Trophoblast cell (in vitro differentiated cells and primary cell): ENCODE data around the gene CORO7.

Source experiments
- DNase-seq, 2 donors: peaks; one replicate each; pipeline ENCODE4 v3.0.0-alpha.2; 2016
- H2AFZ ChIP-seq: 2 replicates; pipeline ENCODE4 v1.6.1; 2013; ENCODE audit warnings: low read length, moderate library complexity, mild to moderate bottlenecking; ENCODE audit not compliant: insufficient read depth, poor library complexity
- H2AK5ac ChIP-seq: 2 replicates; pipeline ENCODE4 v1.6.1; 2013; ENCODE audit warnings: mild to moderate bottlenecking, low read length
- H2BK120ac ChIP-seq: 2 replicates; pipeline ENCODE4 v1.6.1; 2013; ENCODE audit warnings: low read length, mild to moderate bottlenecking, moderate library complexity; ENCODE audit not compliant: insufficient read depth, poor library complexity
- H2BK12ac ChIP-seq: 2 replicates; pipeline ENCODE4 v1.6.1; 2013; ENCODE audit warnings: mild to moderate bottlenecking, low read length, moderate library complexity
- H2BK5ac ChIP-seq: 2 replicates; pipeline ENCODE4 v1.6.1; 2013; ENCODE audit warnings: low read length, low read depth, moderate library complexity, mild to moderate bottlenecking; ENCODE audit not compliant: poor library complexity
- H3K14ac ChIP-seq: 2 replicates; pipeline ENCODE4 v1.6.1; 2013; ENCODE audit warnings: mild to moderate bottlenecking, low read length
- H3K18ac ChIP-seq: 2 replicates; pipeline ENCODE4 v1.6.1; 2013; ENCODE audit warnings: mild to moderate bottlenecking, low read length
- H3K23ac ChIP-seq: 2 replicates; pipeline ENCODE4 v1.6.1; 2013; ENCODE audit warnings: low read length
- H3K27ac ChIP-seq: 2 replicates; pipeline ENCODE4 v1.5.1; 2013; ENCODE audit warnings: low read depth, mild to moderate bottlenecking, inconsistent platforms, low read length, moderate library complexity
- H3K27me3 ChIP-seq: 2 replicates; pipeline ENCODE4 v1.6.1; 2013; ENCODE audit warnings: inconsistent platforms, mild to moderate bottlenecking, low read length, moderate library complexity; ENCODE audit not compliant: insufficient read depth
- H3K36me3 ChIP-seq, 2 experiments: 1 replicate in 1 of 2; 2 replicates in 1 of 2; pipeline ENCODE4 v1.6.1; 2013; ENCODE audit warnings: low read length in 2 of 2, mild to moderate bottlenecking in 2 of 2, moderate library complexity in 1 of 2; ENCODE audit not compliant: insufficient read depth in 2 of 2, control insufficient read depth in 1 of 2
- H3K4ac ChIP-seq: 2 replicates; pipeline ENCODE4 v1.6.1; 2013; ENCODE audit warnings: low read depth, mild to moderate bottlenecking, low read length, moderate library complexity
- H3K4me1 ChIP-seq, 2 experiments: 1 replicate in 1 of 2; 2 replicates in 1 of 2; pipeline ENCODE4 v1.6.1; 2013; ENCODE audit warnings: low read length in 2 of 2, mild to moderate bottlenecking in 2 of 2, moderate library complexity in 1 of 2; ENCODE audit not compliant: insufficient read depth in 2 of 2, control insufficient read depth in 1 of 2
- H3K4me2 ChIP-seq: 2 replicates; pipeline ENCODE4 v1.6.1; 2013; ENCODE audit warnings: inconsistent platforms, mild to moderate bottlenecking, low read length, moderate library complexity
- H3K4me3 ChIP-seq: 2 replicates; pipeline ENCODE4 v1.5.1; 2013; ENCODE audit warnings: mild to moderate bottlenecking, low read depth, low read length, inconsistent platforms
- H3K79me1 ChIP-seq: one replicate; pipeline ENCODE4 v1.6.1; 2013; ENCODE audit warnings: low read length
- H3K79me2 ChIP-seq: 2 replicates; pipeline ENCODE4 v1.6.1; 2013; ENCODE audit warnings: low read length, mild to moderate bottlenecking; ENCODE audit not compliant: control insufficient read depth, insufficient read depth, poor library complexity
- H3K9ac ChIP-seq: 2 replicates; pipeline ENCODE4 v1.6.1; 2013; ENCODE audit warnings: mild to moderate bottlenecking, low read length
- H3K9me3 ChIP-seq: 2 replicates; pipeline ENCODE4 v1.6.1; 2013; ENCODE audit warnings: low read depth, mild to moderate bottlenecking, control low read depth, inconsistent platforms, low read length; ENCODE audit not compliant: insufficient read depth
- H4K12ac ChIP-seq: 2 replicates; pipeline ENCODE4 v1.6.1; 2013; ENCODE audit warnings: low read depth, mild to moderate bottlenecking, low read length, moderate library complexity
- H4K8ac ChIP-seq: 2 replicates; pipeline ENCODE4 v1.6.1; 2013; ENCODE audit warnings: low read depth, mild to moderate bottlenecking, low read length, moderate library complexity
- H4K91ac ChIP-seq: one replicate; pipeline ENCODE4 v1.6.1; 2013; ENCODE audit warnings: low read depth, mild to moderate bottlenecking, low read length, moderate library complexity
- WGBS: extraction: QIAGEN DNeasy Blood & Tissue Kit; methylation state at CpG from one replicate; pipeline ENCODE4 v1.1.7; 2013; ENCODE audit warnings: missing lambda C conversion rate; ENCODE audit not compliant: insufficient read length, insufficient coverage; ENCODE audit errors: extremely low coverage; 5-methylcytosine and 5-hydroxymethylcytosine counted together

CORO7 gene

DNA sequence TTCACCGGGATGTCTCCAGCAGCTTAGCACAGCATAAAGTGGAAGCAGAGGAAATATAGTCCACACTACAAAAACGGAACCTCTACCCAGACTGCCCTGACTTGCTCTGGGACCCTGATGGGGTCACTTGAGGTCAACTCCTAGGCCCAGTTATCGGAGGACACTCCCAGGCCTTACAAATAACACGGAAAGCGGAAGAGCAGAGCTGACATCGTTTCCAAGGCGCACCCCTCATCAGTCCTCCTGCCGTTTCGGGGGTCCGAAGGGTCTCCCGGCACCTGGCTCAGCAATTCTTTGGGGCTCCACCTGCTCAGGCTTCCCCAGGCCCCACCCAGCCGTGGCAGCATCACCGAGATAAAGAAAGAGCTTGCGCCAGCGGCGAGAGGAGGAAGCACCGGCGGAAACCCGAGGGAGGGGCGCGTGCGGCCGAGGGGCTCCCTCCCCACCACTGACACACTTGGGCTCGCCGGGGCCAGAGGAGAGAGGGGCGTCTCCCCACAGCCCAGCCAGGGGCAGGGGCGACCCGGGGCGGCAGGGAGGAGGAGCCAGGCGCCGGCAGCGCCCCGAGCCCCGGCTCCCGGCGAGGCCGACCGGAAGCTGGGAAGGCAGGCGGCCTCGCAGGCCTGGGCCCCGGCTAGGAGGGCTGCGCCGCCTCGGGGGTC lies 727 bp downstream of the CORO7 start:
- Histone ChIP-seq H3K4me3 (peak overlapping the region; percentile 92), H3K27ac (no peak overlapping the region), H4K8ac (peak overlapping the region; percentile 63), H3K4me2 (peak overlapping the region; percentile 84), H3K23ac (no peak overlapping the region), H2BK12ac (no peak overlapping the region), H2BK120ac (peak overlapping the region; percentile 8), H3K18ac (peak overlapping the region; percentile 35), H4K91ac (peak overlapping the region; percentile 29), H2BK5ac (peak overlapping the region; percentile 4), H4K12ac (peak overlapping the region; percentile 6), H3K79me2 (peaks cover 4% of the 10 kb centered on the region), H3K9ac (peak overlapping the region; percentile 80), H3K14ac (peak overlapping the region; percentile 6), H3K36me3 (peaks cover 10% of the 10 kb centered on the region in 2 experiments), H2AK5ac (no peak overlapping the region), H3K4me1 (peaks cover 0 to 3% of the 10 kb centered on the region in 2 experiments), H2AFZ (peak overlapping the region; percentile 66), H3K79me1 (peaks cover 4% of the 10 kb centered on the region), H3K9me3 (no peaks in the 10 kb centered on the region), H3K4ac (no peak overlapping the region), H3K27me3 (no peaks in the 10 kb centered on the region)
- DNase-seq, result peak in 1 of 2 donors; percentile 56
- WGBS, result no CpG with 5 or more reads among the region's 44 CpGs

- DNase-seq, result no peak
- Histone ChIP-seq H3K79me1 (peaks cover 4% of the 10 kb centered on the region), H3K36me3 (peaks cover 11 to 14% of the 10 kb centered on the region in 2 experiments), H3K23ac (no peak overlapping the region), H2AK5ac (no peak overlapping the region), H4K12ac (no peak overlapping the region), H3K18ac (no peak overlapping the region), H3K14ac (no peak overlapping the region), H2AFZ (no peak overlapping the region), H3K27me3 (no peaks in the 10 kb centered on the region), H3K4ac (no peak overlapping the region), H4K8ac (no peak overlapping the region), H3K4me2 (no peak overlapping the region), H3K27ac (no peak overlapping the region), H2BK120ac (no peak overlapping the region), H3K9ac (no peak overlapping the region), H3K9me3 (no peaks in the 10 kb centered on the region), H2BK5ac (no peak overlapping the region), H3K4me1 (peaks cover 0 to 3% of the 10 kb centered on the region in 2 experiments), H4K91ac (no peak overlapping the region), H2BK12ac (no peak overlapping the region), H3K79me2 (peaks cover 4% of the 10 kb centered on the region), H3K4me3 (no peak overlapping the region)
- WGBS, result no CpG with 5 or more reads among the region's 7 CpGs
These were observed 2.0 kb downstream of the CORO7 start for GRCh38 chr16:4414187-4414917.

GRCh38 chr16:4412854-4413253 lies 3.5 kb downstream of the CORO7 start:
- Histone ChIP-seq H2BK120ac (no peak overlapping the region), H3K36me3 (peaks cover 18 to 19% of the 10 kb centered on the region in 2 experiments), H3K4me2 (no peak overlapping the region), H3K9ac (no peak overlapping the region), H3K4ac (no peak overlapping the region), H3K27me3 (no peaks in the 10 kb centered on the region), H4K91ac (no peak overlapping the region), H2AK5ac (no peak overlapping the region), H2BK5ac (no peak overlapping the region), H3K9me3 (no peaks in the 10 kb centered on the region), H3K27ac (no peak overlapping the region), H4K8ac (no peak overlapping the region), H3K23ac (no peak overlapping the region), H4K12ac (no peak overlapping the region), H3K79me1 (peaks cover 4% of the 10 kb centered on the region), H3K4me1 (peaks cover 0 to 3% of the 10 kb centered on the region in 2 experiments), H3K14ac (no peak overlapping the region), H2BK12ac (no peak overlapping the region), H3K18ac (no peak overlapping the region), H3K79me2 (peaks cover 4% of the 10 kb centered on the region), H2AFZ (no peak overlapping the region), H3K4me3 (no peak overlapping the region)
- WGBS, result no CpG with 5 or more reads among the region's 4 CpGs
- DNase-seq, result no peak

DNA sequence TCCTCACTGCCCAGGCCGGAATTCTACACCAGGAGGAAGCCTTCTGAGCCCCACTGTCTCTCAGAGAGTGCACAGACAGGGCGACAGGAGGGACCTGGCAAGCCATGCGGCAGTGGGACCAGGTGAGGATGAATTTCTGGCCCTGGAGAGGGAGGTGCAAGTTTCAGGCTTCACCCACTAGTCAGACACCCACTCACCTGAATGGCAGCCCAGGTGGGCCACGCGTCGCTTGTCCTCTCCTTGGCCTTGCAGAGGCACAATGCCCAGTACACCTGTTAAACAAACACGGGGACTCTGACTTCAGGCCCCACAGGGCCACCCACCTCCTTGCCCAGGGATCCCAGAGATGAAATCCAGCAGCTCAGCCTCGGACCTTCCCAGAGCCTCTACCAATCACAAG lies 4.2 kb downstream of the CORO7 start:
- Histone ChIP-seq H3K4me2 (no peak overlapping the region), H3K14ac (no peak overlapping the region), H3K27me3 (no peaks in the 10 kb centered on the region), H3K9ac (no peak overlapping the region), H2BK120ac (no peak overlapping the region), H3K9me3 (no peaks in the 10 kb centered on the region), H3K4me1 (peaks cover 0 to 3% of the 10 kb centered on the region in 2 experiments), H3K23ac (no peak overlapping the region), H3K4me3 (no peak overlapping the region), H3K79me2 (peaks cover 4% of the 10 kb centered on the region), H3K18ac (no peak overlapping the region), H2AK5ac (no peak overlapping the region), H3K4ac (no peak overlapping the region), H3K79me1 (peaks cover 4% of the 10 kb centered on the region), H3K36me3 (peaks cover 24 to 25% of the 10 kb centered on the region in 2 experiments), H4K91ac (no peak overlapping the region), H4K8ac (no peak overlapping the region), H2AFZ (no peak overlapping the region), H4K12ac (no peak overlapping the region), H3K27ac (no peak overlapping the region), H2BK12ac (no peak overlapping the region), H2BK5ac (no peak overlapping the region)
- no CpG with 5 or more reads among the region's 8 CpGs for WGBS
- DNase-seq, result no peak
